Skin epidermis (tissue), 12 donors: Measurements from ENCODE around the gene COL4A2.
"Not testable (repeated sequence)": the region's sequence is repeated elsewhere in the genome, so short reads cannot be mapped to it uniquely, and the experiment has no call there.

Experiments
- H3K27ac ChIP-seq, 21 experiments: fragments of 200-600 bp; sonication (generic) in 11 of 21; one replicate each; pipeline ENCODE4 v1.5.0; 2020; ENCODE audit warnings: mild to moderate bottlenecking in 3 of 21, inconsistent platforms in 2 of 21, moderate library complexity in 2 of 21
- H3K4me3 ChIP-seq, 7 experiments: fragments of 200-600 bp; sonication (generic) in 2 of 7; one replicate each; pipeline ENCODE4 v1.5.0; 2020; ENCODE audit warnings: inconsistent platforms in 2 of 7, mild to moderate bottlenecking in 2 of 7, moderate library complexity in 1 of 7

The COL4A2 gene

GRCh38 chr13:110470272-110471009 lies 163.4 kb downstream of the COL4A2 start:
- H3K4me3 ChIP-seq = no peak overlapping the region
- peak overlapping the region in 1 of 21 experiments; percentile 44 for H3K27ac ChIP-seq

- H3K27ac ChIP-seq = no peak overlapping the region
- H3K4me3 ChIP-seq = no peak overlapping the region
Measured at GRCh38 chr13:110471156-110471832, 164.2 kb downstream of the COL4A2 start.

GRCh38 chr13:110471833-110472162 lies 164.7 kb downstream of the COL4A2 start:
- Histone ChIP-seq H3K27ac (no peak overlapping the region), H3K4me3 (no peak overlapping the region)

- Histone ChIP-seq H3K4me3 (no peak overlapping the region), H3K27ac (no peak overlapping the region)
Measured at GRCh38 chr13:110472904-110473563, 165.9 kb downstream of the COL4A2 start.

GRCh38 chr13:110474713-110475112 lies 167.6 kb downstream of the COL4A2 start:
- no peak overlapping the region for H3K4me3 ChIP-seq
- no peak overlapping the region for H3K27ac ChIP-seq

- Histone ChIP-seq H3K4me3 (no peak overlapping the region), H3K27ac (no peak overlapping the region)
Measured at GRCh38 chr13:110475117-110475516, 168.0 kb downstream of the COL4A2 start.

- Histone ChIP-seq H3K27ac (no peak overlapping the region), H3K4me3 (no peak overlapping the region)
Measured at GRCh38 chr13:110475550-110476219, 168.6 kb downstream of the COL4A2 start.

GRCh38 chr13:110476220-110476617 lies 169.1 kb downstream of the COL4A2 start:
- Histone ChIP-seq H3K27ac (no peak overlapping the region), H3K4me3 (no peak overlapping the region)

GRCh38 chr13:110477706-110478245 lies 170.7 kb downstream of the COL4A2 start:
- H3K27ac ChIP-seq = no peak overlapping the region
- no peak overlapping the region for H3K4me3 ChIP-seq

- H3K4me3 ChIP-seq = no peak overlapping the region
- no peak overlapping the region for H3K27ac ChIP-seq
Measured at GRCh38 chr13:110478405-110479214, 171.5 kb downstream of the COL4A2 start.

GRCh38 chr13:110479215-110479545 lies 172.1 kb downstream of the COL4A2 start:
- Histone ChIP-seq H3K4me3 (no peak overlapping the region), H3K27ac (no peak overlapping the region)

- Histone ChIP-seq H3K4me3 (no peak overlapping the region), H3K27ac (no peak overlapping the region)
Measured at GRCh38 chr13:110479648-110480047, 172.6 kb downstream of the COL4A2 start.

- Histone ChIP-seq H3K27ac (no peak overlapping the region), H3K4me3 (no peak overlapping the region)
Measured at GRCh38 chr13:110480161-110480560, 173.1 kb downstream of the COL4A2 start.

GRCh38 chr13:110483386-110483968 lies 176.4 kb downstream of the COL4A2 start:
- Histone ChIP-seq H3K4me3 (no peak overlapping the region), H3K27ac (no peak overlapping the region)

GRCh38 chr13:110484290-110485048 lies 177.4 kb downstream of the COL4A2 start:
- H3K4me3 ChIP-seq = no peak overlapping the region
- no peak overlapping the region for H3K27ac ChIP-seq

- no peak overlapping the region for H3K4me3 ChIP-seq
- H3K27ac ChIP-seq = no peak overlapping the region
Measured at GRCh38 chr13:110485604-110486003, 178.5 kb downstream of the COL4A2 start.

GRCh38 chr13:110486061-110486715 lies 179.1 kb downstream of the COL4A2 start:
- Histone ChIP-seq H3K4me3 (no peak overlapping the region), H3K27ac (no peak overlapping the region)

- not testable (repeated sequence) for H3K4me3 ChIP-seq, H3K27ac ChIP-seq
Measured at GRCh38 chr13:110486880-110487279, 179.8 kb downstream of the COL4A2 start.
